WTC11 (cell line): ENCODE results near the gene ARMH1. TPM values are rescaled to one million over a fixed set of nuclear protein-coding genes. Genes with fewer than 3 reads are reported as not detected.

Experiments used
- ATAC-seq: fragments of 200-7000 bp; cut with Tn5 transposase; 2 replicates; pipeline ENCODE4 v1.10.0; 2021; ENCODE audit warnings: mild to moderate bottlenecking, moderate library complexity
- CTCF ChIA-PET: fragments of 300-600 bp; sonication (Branson Sonifier 250); formaldehyde crosslinking; loops from one replicate; lab custom pipeline; 2021; ENCODE audit warnings: antibody characterized with exemption; lab: Charles Lee
- POLR2A ChIA-PET: fragments of 350-600 bp; sonication (Branson Sonifier 250); formaldehyde crosslinking; loops from one replicate; lab custom pipeline; 2021; ENCODE audit warnings: antibody characterized with exemption; lab: Charles Lee
- DNase-seq: peaks from one replicate; pipeline ENCODE4 v3.0.0; 2021; ENCODE audit warnings: low spot score
- H3K27ac Mint-ChIP-seq: 2 replicates; pipeline ENCODE4 v1.8.0; 2021; ENCODE audit warnings: mixed read lengths
- H3K27me3 Mint-ChIP-seq: 2 replicates; pipeline ENCODE4 v1.8.0; 2021; ENCODE audit warnings: low read depth, mild to moderate bottlenecking, moderate library complexity, mixed read lengths
- H3K36me3 Mint-ChIP-seq: 2 replicates; pipeline ENCODE4 v1.8.0; 2021; ENCODE audit warnings: mixed read lengths
- H3K4me1 Mint-ChIP-seq: 2 replicates; pipeline ENCODE4 v1.8.0; 2022; ENCODE audit warnings: mixed read lengths
- H3K4me3 Mint-ChIP-seq: 2 replicates; pipeline ENCODE4 v1.8.0; 2021; ENCODE audit warnings: mild to moderate bottlenecking, moderate library complexity, mixed read lengths
- H3K9me3 Mint-ChIP-seq: 2 replicates; pipeline ENCODE4 v1.8.0; 2021; ENCODE audit warnings: mixed read lengths
- ESRRA ChIP-seq: sonication (generic); formaldehyde crosslinking; IDR thresholded peaks from 2 replicates; pipeline ENCODE4 v1.8.1; 2022; ENCODE audit warnings: mild to moderate bottlenecking, missing genetic modification reagents, borderline replicate concordance
- ETV6 ChIP-seq: sonication (generic); formaldehyde crosslinking; IDR thresholded peaks from 2 replicates; pipeline ENCODE4 v1.8.1; 2022; ENCODE audit warnings: mild to moderate bottlenecking, missing genetic modification reagents
- GABPB1 ChIP-seq: sonication (generic); formaldehyde crosslinking; IDR thresholded peaks from 2 replicates; pipeline ENCODE4 v1.8.1; 2023; ENCODE audit warnings: mild to moderate bottlenecking, missing genetic modification reagents
- NFATC4 ChIP-seq: fragments of 250-450 bp; sonication (Bioruptor Pico); IDR thresholded peaks from 2 replicates; pipeline ENCODE4 v1.9.0; 2021; ENCODE audit warnings: mild to moderate bottlenecking
- NR2C2 ChIP-seq: sonication (generic); formaldehyde crosslinking; IDR thresholded peaks from 2 replicates; pipeline ENCODE4 v1.8.0; 2022; ENCODE audit warnings: mild to moderate bottlenecking, missing genetic modification reagents
- RELA ChIP-seq: sonication (generic); formaldehyde crosslinking; IDR thresholded peaks from 2 replicates; pipeline ENCODE4 v1.8.1; 2022; ENCODE audit warnings: missing genetic modification reagents, mild to moderate bottlenecking, borderline replicate concordance
- RORB ChIP-seq: fragments of 250-450 bp; sonication (Bioruptor Pico); IDR thresholded peaks from 2 replicates; pipeline ENCODE4 v1.9.0; 2021; ENCODE audit warnings: mild to moderate bottlenecking
- total RNA-seq: library from RNA; stranded (reverse); gene quantifications from 3 replicates; pipeline ENCODE4 v1.2.3, GENCODE V29; 2021
- TF ChIP-seq, protein P1 (sequence below): sonication (generic); formaldehyde crosslinking; IDR thresholded peaks from 2 replicates; pipeline ENCODE4 v1.8.1; 2023; ENCODE audit warnings: mild to moderate bottlenecking, missing genetic modification reagents
- TF ChIP-seq, protein P2 (sequence below): sonication (generic); formaldehyde crosslinking; conservative IDR thresholded peaks from 2 replicates; pipeline ENCODE4 v1.8.1; 2022; ENCODE audit warnings: mild to moderate bottlenecking, missing genetic modification reagents
- TF ChIP-seq, protein P3 (sequence below): fragments of 250-450 bp; sonication (Bioruptor Pico); IDR thresholded peaks from 2 replicates; pipeline ENCODE4 v1.8.0; 2021; ENCODE audit warnings: mild to moderate bottlenecking
- TF ChIP-seq, protein P4 (sequence below): fragments of 200-600 bp; IDR thresholded peaks from 2 replicates; pipeline ENCODE4 v1.8.0; 2022; ENCODE audit warnings: antibody characterized with exemption
- TF ChIP-seq, protein P5 (sequence below): sonication (generic); formaldehyde crosslinking; IDR thresholded peaks from 2 replicates; pipeline ENCODE4 v1.8.0; 2023; ENCODE audit warnings: missing genetic modification reagents
- TF ChIP-seq, protein P6 (sequence below): sonication (generic); formaldehyde crosslinking; IDR thresholded peaks from 2 replicates; pipeline ENCODE4 v1.8.0; 2023; ENCODE audit warnings: missing genetic modification reagents, mild to moderate bottlenecking, borderline replicate concordance
- TF ChIP-seq, protein P7 (sequence below): sonication (generic); formaldehyde crosslinking; IDR thresholded peaks from 2 replicates; pipeline ENCODE4 v1.8.1; 2022; ENCODE audit warnings: mild to moderate bottlenecking, moderate library complexity, missing genetic modification reagents
- TF ChIP-seq, protein P8 (sequence below): sonication (generic); formaldehyde crosslinking; IDR thresholded peaks from 2 replicates; pipeline ENCODE4 v1.8.1; 2023; ENCODE audit warnings: mild to moderate bottlenecking, missing genetic modification reagents

ARMH1 gene
- total RNA-seq, 1 experiment from 2014 or later = 0.74 TPM

DNA sequence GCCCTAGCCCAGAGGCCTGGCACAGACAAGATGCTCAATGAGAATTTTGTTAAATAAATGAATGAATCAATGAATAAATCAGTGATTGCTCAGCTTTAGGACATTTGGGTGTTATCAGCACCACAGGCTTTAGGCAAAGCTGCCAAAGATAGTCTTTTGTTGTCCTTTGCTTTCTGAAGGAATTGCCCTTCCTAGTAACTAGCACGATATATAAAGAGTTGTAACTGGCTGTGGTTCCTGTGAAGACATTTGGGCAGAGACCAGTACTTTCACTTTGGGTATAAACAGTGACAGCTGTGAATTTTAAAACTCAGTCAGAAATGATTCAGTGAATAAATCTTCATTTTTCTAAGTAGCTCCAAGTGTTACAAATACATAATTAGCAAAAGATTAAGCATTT lies 43.1 kb downstream of the ARMH1 start:
- no peaks in the 10 kb centered on the region for H3K9me3 Mint-ChIP-seq
- no peak overlapping the region for H3K4me3 Mint-ChIP-seq
- no peak overlapping the region for H3K27ac Mint-ChIP-seq
- ATAC-seq = no peak
- H3K27me3 Mint-ChIP-seq = peaks cover 3% of the 10 kb centered on the region
- TF ChIP-seq, protein P1, sequence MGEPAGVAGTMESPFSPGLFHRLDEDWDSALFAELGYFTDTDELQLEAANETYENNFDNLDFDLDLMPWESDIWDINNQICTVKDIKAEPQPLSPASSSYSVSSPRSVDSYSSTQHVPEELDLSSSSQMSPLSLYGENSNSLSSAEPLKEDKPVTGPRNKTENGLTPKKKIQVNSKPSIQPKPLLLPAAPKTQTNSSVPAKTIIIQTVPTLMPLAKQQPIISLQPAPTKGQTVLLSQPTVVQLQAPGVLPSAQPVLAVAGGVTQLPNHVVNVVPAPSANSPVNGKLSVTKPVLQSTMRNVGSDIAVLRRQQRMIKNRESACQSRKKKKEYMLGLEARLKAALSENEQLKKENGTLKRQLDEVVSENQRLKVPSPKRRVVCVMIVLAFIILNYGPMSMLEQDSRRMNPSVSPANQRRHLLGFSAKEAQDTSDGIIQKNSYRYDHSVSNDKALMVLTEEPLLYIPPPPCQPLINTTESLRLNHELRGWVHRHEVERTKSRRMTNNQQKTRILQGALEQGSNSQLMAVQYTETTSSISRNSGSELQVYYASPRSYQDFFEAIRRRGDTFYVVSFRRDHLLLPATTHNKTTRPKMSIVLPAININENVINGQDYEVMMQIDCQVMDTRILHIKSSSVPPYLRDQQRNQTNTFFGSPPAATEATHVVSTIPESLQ (CRISPR knock-in tag) = no peak
- TF ChIP-seq, protein P2, sequence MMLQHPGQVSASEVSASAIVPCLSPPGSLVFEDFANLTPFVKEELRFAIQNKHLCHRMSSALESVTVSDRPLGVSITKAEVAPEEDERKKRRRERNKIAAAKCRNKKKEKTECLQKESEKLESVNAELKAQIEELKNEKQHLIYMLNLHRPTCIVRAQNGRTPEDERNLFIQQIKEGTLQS = no peak
- TF ChIP-seq ETV6 (CRISPR knock-in tag) (no peak), GABPB1 (CRISPR knock-in tag) (no peak), NR2C2 (CRISPR knock-in tag) (no peak), NFATC4 (CRISPR knock-in tag) (no peak), RORB (CRISPR knock-in tag) (no peak)
- TF ChIP-seq, protein P3, sequence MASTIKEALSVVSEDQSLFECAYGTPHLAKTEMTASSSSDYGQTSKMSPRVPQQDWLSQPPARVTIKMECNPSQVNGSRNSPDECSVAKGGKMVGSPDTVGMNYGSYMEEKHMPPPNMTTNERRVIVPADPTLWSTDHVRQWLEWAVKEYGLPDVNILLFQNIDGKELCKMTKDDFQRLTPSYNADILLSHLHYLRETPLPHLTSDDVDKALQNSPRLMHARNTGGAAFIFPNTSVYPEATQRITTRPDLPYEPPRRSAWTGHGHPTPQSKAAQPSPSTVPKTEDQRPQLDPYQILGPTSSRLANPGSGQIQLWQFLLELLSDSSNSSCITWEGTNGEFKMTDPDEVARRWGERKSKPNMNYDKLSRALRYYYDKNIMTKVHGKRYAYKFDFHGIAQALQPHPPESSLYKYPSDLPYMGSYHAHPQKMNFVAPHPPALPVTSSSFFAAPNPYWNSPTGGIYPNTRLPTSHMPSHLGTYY = no peak
- TF ChIP-seq, protein P4, sequence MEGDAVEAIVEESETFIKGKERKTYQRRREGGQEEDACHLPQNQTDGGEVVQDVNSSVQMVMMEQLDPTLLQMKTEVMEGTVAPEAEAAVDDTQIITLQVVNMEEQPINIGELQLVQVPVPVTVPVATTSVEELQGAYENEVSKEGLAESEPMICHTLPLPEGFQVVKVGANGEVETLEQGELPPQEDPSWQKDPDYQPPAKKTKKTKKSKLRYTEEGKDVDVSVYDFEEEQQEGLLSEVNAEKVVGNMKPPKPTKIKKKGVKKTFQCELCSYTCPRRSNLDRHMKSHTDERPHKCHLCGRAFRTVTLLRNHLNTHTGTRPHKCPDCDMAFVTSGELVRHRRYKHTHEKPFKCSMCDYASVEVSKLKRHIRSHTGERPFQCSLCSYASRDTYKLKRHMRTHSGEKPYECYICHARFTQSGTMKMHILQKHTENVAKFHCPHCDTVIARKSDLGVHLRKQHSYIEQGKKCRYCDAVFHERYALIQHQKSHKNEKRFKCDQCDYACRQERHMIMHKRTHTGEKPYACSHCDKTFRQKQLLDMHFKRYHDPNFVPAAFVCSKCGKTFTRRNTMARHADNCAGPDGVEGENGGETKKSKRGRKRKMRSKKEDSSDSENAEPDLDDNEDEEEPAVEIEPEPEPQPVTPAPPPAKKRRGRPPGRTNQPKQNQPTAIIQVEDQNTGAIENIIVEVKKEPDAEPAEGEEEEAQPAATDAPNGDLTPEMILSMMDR = no peak
- TF ChIP-seq, protein P5, sequence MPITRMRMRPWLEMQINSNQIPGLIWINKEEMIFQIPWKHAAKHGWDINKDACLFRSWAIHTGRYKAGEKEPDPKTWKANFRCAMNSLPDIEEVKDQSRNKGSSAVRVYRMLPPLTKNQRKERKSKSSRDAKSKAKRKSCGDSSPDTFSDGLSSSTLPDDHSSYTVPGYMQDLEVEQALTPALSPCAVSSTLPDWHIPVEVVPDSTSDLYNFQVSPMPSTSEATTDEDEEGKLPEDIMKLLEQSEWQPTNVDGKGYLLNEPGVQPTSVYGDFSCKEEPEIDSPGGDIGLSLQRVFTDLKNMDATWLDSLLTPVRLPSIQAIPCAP (CRISPR knock-in tag) = no peak
- TF ChIP-seq, protein P6, sequence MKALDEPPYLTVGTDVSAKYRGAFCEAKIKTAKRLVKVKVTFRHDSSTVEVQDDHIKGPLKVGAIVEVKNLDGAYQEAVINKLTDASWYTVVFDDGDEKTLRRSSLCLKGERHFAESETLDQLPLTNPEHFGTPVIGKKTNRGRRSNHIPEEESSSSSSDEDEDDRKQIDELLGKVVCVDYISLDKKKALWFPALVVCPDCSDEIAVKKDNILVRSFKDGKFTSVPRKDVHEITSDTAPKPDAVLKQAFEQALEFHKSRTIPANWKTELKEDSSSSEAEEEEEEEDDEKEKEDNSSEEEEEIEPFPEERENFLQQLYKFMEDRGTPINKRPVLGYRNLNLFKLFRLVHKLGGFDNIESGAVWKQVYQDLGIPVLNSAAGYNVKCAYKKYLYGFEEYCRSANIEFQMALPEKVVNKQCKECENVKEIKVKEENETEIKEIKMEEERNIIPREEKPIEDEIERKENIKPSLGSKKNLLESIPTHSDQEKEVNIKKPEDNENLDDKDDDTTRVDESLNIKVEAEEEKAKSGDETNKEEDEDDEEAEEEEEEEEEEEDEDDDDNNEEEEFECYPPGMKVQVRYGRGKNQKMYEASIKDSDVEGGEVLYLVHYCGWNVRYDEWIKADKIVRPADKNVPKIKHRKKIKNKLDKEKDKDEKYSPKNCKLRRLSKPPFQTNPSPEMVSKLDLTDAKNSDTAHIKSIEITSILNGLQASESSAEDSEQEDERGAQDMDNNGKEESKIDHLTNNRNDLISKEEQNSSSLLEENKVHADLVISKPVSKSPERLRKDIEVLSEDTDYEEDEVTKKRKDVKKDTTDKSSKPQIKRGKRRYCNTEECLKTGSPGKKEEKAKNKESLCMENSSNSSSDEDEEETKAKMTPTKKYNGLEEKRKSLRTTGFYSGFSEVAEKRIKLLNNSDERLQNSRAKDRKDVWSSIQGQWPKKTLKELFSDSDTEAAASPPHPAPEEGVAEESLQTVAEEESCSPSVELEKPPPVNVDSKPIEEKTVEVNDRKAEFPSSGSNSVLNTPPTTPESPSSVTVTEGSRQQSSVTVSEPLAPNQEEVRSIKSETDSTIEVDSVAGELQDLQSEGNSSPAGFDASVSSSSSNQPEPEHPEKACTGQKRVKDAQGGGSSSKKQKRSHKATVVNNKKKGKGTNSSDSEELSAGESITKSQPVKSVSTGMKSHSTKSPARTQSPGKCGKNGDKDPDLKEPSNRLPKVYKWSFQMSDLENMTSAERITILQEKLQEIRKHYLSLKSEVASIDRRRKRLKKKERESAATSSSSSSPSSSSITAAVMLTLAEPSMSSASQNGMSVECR (CRISPR knock-in tag) = no peak
- POLR2A ChIA-PET = no interaction called here
- CTCF ChIA-PET = interaction anchor here (1.4 to 5.2 kb wide), 3 partner anchors 11 to 109 kb away, joined by 3 to 40 read pairs (median 7); partner anchors contain the start of gene RNU5D-1
- H3K36me3 Mint-ChIP-seq = no peaks in the 10 kb centered on the region
- H3K4me1 Mint-ChIP-seq = peaks cover 4% of the 10 kb centered on the region; the same call in 1 of the 2 replicates
- no peak for DNase-seq

DNA sequence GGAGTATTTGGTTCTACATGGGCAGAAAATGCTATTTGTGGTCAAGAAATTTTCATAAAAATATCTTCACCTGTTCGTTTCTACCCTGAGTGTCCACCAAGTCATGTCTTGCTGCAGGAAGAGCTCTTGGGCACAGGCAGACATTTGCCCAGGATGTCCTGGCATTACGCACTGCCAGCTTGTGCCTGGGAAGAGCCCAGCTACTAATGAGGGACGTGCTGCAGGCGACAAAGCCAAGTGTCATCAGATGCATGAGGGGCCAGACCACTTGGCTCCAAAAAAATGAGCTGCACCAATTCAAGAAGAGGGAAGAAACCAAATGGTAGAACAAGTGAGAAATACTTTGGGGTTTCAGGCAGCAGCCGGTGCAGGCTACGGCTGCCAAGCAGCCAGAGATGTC lies 43.6 kb downstream of the ARMH1 start:
- peaks cover 3% of the 10 kb centered on the region for H3K27me3 Mint-ChIP-seq
- no peak overlapping the region for H3K27ac Mint-ChIP-seq
- peaks cover 4% of the 10 kb centered on the region; the same call in 1 of the 2 replicates for H3K4me1 Mint-ChIP-seq
- TF ChIP-seq, protein P7, sequence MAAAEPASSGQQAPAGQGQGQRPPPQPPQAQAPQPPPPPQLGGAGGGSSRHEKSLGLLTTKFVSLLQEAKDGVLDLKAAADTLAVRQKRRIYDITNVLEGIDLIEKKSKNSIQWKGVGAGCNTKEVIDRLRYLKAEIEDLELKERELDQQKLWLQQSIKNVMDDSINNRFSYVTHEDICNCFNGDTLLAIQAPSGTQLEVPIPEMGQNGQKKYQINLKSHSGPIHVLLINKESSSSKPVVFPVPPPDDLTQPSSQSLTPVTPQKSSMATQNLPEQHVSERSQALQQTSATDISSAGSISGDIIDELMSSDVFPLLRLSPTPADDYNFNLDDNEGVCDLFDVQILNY = no peak
- TF ChIP-seq RELA (CRISPR knock-in tag) (no peak), ESRRA (CRISPR knock-in tag) (no peak)
- TF ChIP-seq, protein P8, sequence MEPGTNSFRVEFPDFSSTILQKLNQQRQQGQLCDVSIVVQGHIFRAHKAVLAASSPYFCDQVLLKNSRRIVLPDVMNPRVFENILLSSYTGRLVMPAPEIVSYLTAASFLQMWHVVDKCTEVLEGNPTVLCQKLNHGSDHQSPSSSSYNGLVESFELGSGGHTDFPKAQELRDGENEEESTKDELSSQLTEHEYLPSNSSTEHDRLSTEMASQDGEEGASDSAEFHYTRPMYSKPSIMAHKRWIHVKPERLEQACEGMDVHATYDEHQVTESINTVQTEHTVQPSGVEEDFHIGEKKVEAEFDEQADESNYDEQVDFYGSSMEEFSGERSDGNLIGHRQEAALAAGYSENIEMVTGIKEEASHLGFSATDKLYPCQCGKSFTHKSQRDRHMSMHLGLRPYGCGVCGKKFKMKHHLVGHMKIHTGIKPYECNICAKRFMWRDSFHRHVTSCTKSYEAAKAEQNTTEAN (CRISPR knock-in tag) = no peak
- TF ChIP-seq, all 79 proteins: peak for 0
- ChIA-PET POLR2A (no interaction called here), CTCF (interaction anchor here (0.6 to 5.2 kb wide), 5 partner anchors 9 to 216 kb away, joined by 3 to 40 read pairs (median 7); partner anchors contain the start of gene RNU5D-1)
- DNase-seq = no peak
- no peak for ATAC-seq
- Mint-ChIP-seq H3K9me3 (no peaks in the 10 kb centered on the region), H3K4me3 (no peak overlapping the region), H3K36me3 (no peaks in the 10 kb centered on the region)
